Ishikawa (cell line): ENCODE results near the gene ARHGAP8.

Source experiments
- CEBPB ChIP-seq: IDR thresholded peaks from 2 replicates; pipeline ENCODE4 v1.6.1; 2012
- CREB1 ChIP-seq: IDR thresholded peaks from 2 replicates; pipeline ENCODE4 v1.6.1; 2012; ENCODE audit warnings: low read depth
- EGR1 ChIP-seq: IDR thresholded peaks from 2 replicates; pipeline ENCODE4 v1.6.1; 2012
- EP300 ChIP-seq: IDR thresholded peaks from 2 replicates; pipeline ENCODE4 v1.6.1; 2012; ENCODE audit warnings: borderline replicate concordance
- FOXM1 ChIP-seq: IDR thresholded peaks from 2 replicates; pipeline ENCODE4 v1.6.1; 2012; ENCODE audit warnings: low read depth, borderline replicate concordance
- MAX ChIP-seq: IDR thresholded peaks from 2 replicates; pipeline ENCODE4 v1.6.1; 2012
- NFIC ChIP-seq: IDR thresholded peaks from 2 replicates; pipeline ENCODE4 v1.6.1; 2012
- RAD21 ChIP-seq: IDR thresholded peaks from 2 replicates; pipeline ENCODE4 v1.6.1; 2012; ENCODE audit warnings: low read depth
- REST ChIP-seq: IDR thresholded peaks from 2 replicates; pipeline ENCODE4 v1.6.1; 2012; ENCODE audit warnings: low read depth, mild to moderate bottlenecking
- TAF1 ChIP-seq: IDR thresholded peaks from 2 replicates; pipeline ENCODE4 v1.6.1; 2012; ENCODE audit warnings: low read depth, mild to moderate bottlenecking
- TCF12 ChIP-seq: IDR thresholded peaks from 2 replicates; pipeline ENCODE4 v1.6.1; 2012; ENCODE audit warnings: low read depth
- TEAD4 ChIP-seq: IDR thresholded peaks from 2 replicates; pipeline ENCODE4 v1.6.1; 2012
- USF1 ChIP-seq: IDR thresholded peaks from 2 replicates; pipeline ENCODE4 v1.6.1; 2012
- YY1 ChIP-seq: IDR thresholded peaks from 2 replicates; pipeline ENCODE4 v1.6.1; 2012; ENCODE audit warnings: low read depth
- ZBTB7A ChIP-seq: IDR thresholded peaks from 2 replicates; pipeline ENCODE4 v1.6.1; 2012; ENCODE audit warnings: low read depth

The ARHGAP8 gene

GRCh38 chr22:44850946-44851345 lies 98.6 kb downstream of the ARHGAP8 start:
- TF ChIP-seq EP300 = no peak
- TF ChIP-seq CEBPB = no peak

GRCh38 chr22:44855855-44856254 lies 103.5 kb downstream of the ARHGAP8 start:
- TF ChIP-seq NFIC (no peak), EGR1 (no peak), CEBPB (no peak), FOXM1 (no peak), TAF1 (no peak), REST (no peak), TEAD4 (no peak), USF1 (no peak), YY1 (no peak), TCF12 (no peak), CREB1 (no peak)

GRCh38 chr22:44859641-44860040 lies 107.3 kb downstream of the ARHGAP8 start:
- TF ChIP-seq TAF1 (no peak), EP300 (no peak), MAX (no peak), RAD21 (no peak), TEAD4 (no peak), REST (no peak), FOXM1 (no peak), YY1 (no peak), EGR1 (no peak), CREB1 (no peak), NFIC (no peak), ZBTB7A (no peak)

- TF ChIP-seq MAX (no peak), TCF12 (no peak), EGR1 (no peak), ZBTB7A (no peak), CREB1 (no peak)
Observed at GRCh38 chr22:44860311-44860710, 107.9 kb downstream of the ARHGAP8 start.

- TF ChIP-seq CEBPB = no peak
- TF ChIP-seq FOXM1 = no peak
- no peak for TF ChIP-seq REST
Observed at GRCh38 chr22:44861245-44861644, 108.9 kb downstream of the ARHGAP8 start.

- no peak for TF ChIP-seq CEBPB
- TF ChIP-seq EGR1 = no peak
- no peak for TF ChIP-seq TEAD4
- no peak for TF ChIP-seq RAD21
- TF ChIP-seq TCF12 = no peak
- no peak for TF ChIP-seq ZBTB7A
- TF ChIP-seq YY1 = no peak
- TF ChIP-seq MAX = no peak
- TF ChIP-seq USF1 = no peak
- no peak for TF ChIP-seq REST
- TF ChIP-seq FOXM1 = no peak
- TF ChIP-seq CREB1 = no peak
- TF ChIP-seq EP300 = no peak
- TF ChIP-seq NFIC = no peak
- no peak for TF ChIP-seq TAF1
Observed at GRCh38 chr22:44862281-44862680, 109.9 kb downstream of the ARHGAP8 start.
